H1 (cell line): ENCODE results near the gene ZNF516.

Experiments used
- CREB1 ChIP-seq: IDR thresholded peaks from 2 replicates; pipeline ENCODE4 v1.6.1; 2012; ENCODE audit warnings: inconsistent platforms
- POLR2A ChIP-seq, 2 experiments: IDR thresholded peaks; 1 replicate in 1 of 2; 2 replicates in 1 of 2; pipeline ENCODE4 v1.6.1; 2011; ENCODE audit warnings: low read depth in 2 of 2, low read length in 2 of 2, mild to moderate bottlenecking in 2 of 2; ENCODE audit errors: control extremely low read depth in 1 of 2
- POLR2AphosphoS5 ChIP-seq: IDR thresholded peaks from 2 replicates; pipeline ENCODE4 v1.6.1; 2011; ENCODE audit warnings: low read depth, low read length
- TF ChIP-seq, protein P1 (sequence below): IDR thresholded peaks from 2 replicates; pipeline ENCODE4 v1.6.1; 2012; ENCODE audit warnings: inconsistent platforms
- TF ChIP-seq, protein P2 (sequence below), 3 experiments: IDR thresholded peaks; 1 replicate in 2 of 3; 2 replicates in 1 of 3; pipeline versions ENCODE4 v1.5.1 to v1.6.1; 2011; ENCODE audit warnings: low read length in 3 of 3, mild to moderate bottlenecking in 3 of 3, inconsistent platforms in 2 of 3, low read depth in 1 of 3, moderate library complexity in 1 of 3; ENCODE audit not compliant: insufficient read depth in 1 of 3; ENCODE audit errors: control extremely low read depth in 1 of 3

DNA sequence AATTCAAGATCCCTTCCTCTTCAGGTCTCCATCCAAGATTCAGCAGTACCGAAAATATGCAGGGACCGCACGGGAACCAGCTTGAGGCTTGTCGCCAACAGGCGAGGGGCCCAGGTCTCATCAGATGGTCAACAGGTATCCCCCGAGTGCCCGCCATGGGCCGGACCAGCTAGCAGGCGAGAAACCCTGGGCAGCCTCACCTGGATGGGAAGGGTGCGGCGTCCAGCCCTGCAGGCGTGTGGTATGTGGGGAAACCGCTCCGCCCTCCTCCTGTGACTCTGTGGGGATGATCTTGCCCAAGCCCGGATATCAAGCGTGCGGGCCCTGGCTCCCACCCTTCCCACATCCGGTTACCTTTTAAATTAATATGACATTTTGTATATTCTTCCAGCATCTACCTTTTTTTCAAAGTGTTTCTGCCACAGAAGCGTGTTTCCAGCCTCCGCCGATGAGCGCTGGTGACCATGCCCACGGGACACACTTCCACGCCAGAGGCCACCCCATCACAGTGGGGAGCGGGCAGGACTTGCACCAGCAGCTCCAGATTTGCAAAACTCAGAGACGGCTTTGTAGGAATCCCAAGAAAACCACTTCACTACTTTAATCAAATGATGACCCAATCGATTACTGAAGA lies 33.2 kb downstream of the ZNF516 start:
- TF ChIP-seq, protein P1, sequence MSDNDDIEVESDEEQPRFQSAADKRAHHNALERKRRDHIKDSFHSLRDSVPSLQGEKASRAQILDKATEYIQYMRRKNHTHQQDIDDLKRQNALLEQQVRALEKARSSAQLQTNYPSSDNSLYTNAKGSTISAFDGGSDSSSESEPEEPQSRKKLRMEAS = no peak
- TF ChIP-seq POLR2AphosphoS5 = no peak
- TF ChIP-seq, protein P2, sequence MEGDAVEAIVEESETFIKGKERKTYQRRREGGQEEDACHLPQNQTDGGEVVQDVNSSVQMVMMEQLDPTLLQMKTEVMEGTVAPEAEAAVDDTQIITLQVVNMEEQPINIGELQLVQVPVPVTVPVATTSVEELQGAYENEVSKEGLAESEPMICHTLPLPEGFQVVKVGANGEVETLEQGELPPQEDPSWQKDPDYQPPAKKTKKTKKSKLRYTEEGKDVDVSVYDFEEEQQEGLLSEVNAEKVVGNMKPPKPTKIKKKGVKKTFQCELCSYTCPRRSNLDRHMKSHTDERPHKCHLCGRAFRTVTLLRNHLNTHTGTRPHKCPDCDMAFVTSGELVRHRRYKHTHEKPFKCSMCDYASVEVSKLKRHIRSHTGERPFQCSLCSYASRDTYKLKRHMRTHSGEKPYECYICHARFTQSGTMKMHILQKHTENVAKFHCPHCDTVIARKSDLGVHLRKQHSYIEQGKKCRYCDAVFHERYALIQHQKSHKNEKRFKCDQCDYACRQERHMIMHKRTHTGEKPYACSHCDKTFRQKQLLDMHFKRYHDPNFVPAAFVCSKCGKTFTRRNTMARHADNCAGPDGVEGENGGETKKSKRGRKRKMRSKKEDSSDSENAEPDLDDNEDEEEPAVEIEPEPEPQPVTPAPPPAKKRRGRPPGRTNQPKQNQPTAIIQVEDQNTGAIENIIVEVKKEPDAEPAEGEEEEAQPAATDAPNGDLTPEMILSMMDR (IDR thresholded peaks at IDR 0.05; ENCODE audit: control extremely low read depth in 1 of 3, insufficient read depth in 1 of 3, low read depth in 1 of 3, low read length in 3 of 3) = no peak
- TF ChIP-seq CREB1 = no peak
- no peak for TF ChIP-seq POLR2A (IDR thresholded peaks at IDR 0.05; ENCODE audit: control extremely low read depth in 1 of 2, low read depth in 2 of 2, low read length in 2 of 2)
